ENCODE results near the gene SHCBP1L.
"Not testable (repeated sequence)": the region's sequence is repeated elsewhere in the genome, so short reads cannot be mapped to it uniquely, and the experiment has no call there.

SHCBP1L gene

GRCh38 chr1:182965096-182965495 is 12.1 kb upstream of the SHCBP1L start:
- no peak for DNase-seq (ENCODE audit: low read depth in 2 of 2)

DNA sequence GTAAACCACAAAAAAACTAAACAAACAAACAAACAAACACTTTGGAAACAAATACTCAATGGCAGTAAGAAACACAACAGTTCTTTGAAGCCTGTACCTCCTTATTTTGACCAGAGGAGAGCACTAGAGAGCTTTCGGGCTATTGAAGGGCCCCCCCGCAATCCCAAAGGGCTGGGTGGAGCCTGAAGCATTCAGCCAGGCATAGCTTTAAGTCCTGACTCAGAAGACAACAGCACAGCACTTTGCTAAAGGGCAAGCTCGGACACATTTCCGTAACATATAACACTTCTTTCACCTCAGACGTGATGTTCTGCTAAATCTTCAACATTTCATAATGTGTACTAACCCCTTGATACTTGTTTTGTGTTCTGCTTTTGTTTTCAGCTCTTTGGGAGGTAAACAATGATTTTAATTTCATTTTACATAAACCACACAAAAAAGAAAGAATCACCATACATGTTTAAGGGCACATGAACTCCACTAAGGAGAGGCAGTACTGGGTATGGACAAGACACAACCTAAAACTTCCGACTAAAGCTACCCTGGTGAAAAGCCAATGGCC is 9.7 kb upstream of the SHCBP1L start:
- no peak for DNase-seq (ENCODE audit: low read depth in 2 of 2)

DNA sequence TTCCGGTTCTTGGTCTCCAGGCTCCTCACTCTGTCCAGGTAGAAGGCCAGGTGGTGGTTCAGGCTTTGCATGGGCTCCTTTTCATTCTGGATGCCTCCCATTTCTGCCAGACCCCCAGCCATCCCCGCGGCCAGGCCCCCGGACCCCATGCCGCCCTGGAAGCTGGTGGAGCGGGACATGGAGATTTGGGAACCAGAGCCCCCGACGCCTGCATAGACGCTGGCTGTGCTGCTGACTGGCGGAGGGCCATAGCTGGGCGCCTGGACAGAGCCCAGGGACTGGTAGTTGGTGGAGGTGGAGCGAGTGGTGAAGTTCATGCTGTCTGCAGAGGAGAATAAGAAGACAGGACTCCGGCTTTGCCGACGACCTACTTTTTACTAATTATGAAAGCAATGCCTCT is 7.1 kb upstream of the SHCBP1L start:
- DNase-seq (ENCODE audit: low read depth in 2 of 2) = no peak

GRCh38 chr1:182957902-182958395 is 5.0 kb upstream of the SHCBP1L start:
- no peak for DNase-seq (ENCODE audit: low read depth in 2 of 2)

DNA sequence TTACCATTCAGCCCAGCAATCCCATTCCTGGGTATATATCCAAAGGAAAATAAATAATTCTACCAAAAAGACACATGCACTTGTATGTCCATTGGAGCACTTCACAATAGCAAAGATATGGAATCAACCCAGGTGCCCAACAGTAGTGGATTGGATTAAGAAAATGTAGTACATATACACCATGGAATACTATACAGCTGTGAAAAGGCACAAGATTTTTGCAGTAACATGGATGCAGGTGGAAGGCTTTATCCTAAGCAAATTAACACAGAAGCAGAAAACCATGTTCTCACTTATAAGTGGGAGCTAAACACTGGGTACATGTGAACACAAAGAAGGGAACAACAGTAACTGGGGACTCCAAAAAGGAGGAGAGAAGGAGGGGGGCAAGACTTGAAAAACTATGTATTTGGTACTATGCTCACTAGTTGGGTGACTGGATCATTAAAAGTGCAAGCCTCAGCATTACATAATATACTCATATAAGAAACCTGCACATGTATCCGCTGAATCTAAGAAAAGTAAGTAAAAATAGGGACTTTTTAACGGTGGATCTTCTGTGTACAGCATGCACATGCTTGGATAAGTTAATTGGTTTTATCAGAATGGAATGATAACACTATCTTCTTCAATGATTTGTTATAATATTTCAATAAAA is 3.9 kb upstream of the SHCBP1L start:
- DNase-seq (ENCODE audit: low read depth in 2 of 2) = no peak

GRCh38 chr1:182955596-182956588 is 2.9 kb upstream of the SHCBP1L start:
- DNase-seq (ENCODE audit: low read depth in 2 of 2) = no peak

- no peak for DNase-seq (ENCODE audit: low read depth in 2 of 2)
Measured at GRCh38 chr1:182953826-182954225, 860 bp upstream of the SHCBP1L start.

GRCh38 chr1:182943336-182943735 is 9.6 kb downstream of the SHCBP1L start:
- not testable (repeated sequence) for DNase-seq (ENCODE audit: low read depth in 2 of 2)

DNA sequence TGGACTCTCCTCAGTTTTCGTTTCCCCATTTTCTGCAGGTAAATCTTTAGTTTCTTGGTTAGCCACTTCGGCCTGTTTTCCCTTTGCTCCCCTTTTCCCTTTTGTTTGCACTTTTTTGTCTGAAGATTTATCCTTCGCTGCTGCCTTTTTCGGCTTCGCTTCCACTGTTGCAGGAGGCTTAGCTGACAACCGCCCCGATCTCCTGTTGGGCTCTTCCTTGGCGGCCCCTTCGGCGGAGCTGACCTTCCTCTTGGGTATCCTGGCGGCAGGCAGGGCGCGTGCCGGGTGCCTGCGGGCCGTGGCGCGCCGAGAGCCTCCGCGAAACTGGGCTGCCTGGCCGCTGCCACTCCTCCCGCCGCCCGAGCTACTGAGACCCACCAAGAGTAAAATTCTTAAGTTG is 10.8 kb downstream of the SHCBP1L start:
- DNase-seq (ENCODE audit: low read depth in 2 of 2) = not testable (repeated sequence)

- no peak for DNase-seq (ENCODE audit: low read depth in 2 of 2)
Measured at GRCh38 chr1:182939413-182939812, 13.6 kb downstream of the SHCBP1L start.

- DNase-seq (ENCODE audit: low read depth in 2 of 2) = no peak
Measured at GRCh38 chr1:182935716-182936115, 17.2 kb downstream of the SHCBP1L start.

DNA sequence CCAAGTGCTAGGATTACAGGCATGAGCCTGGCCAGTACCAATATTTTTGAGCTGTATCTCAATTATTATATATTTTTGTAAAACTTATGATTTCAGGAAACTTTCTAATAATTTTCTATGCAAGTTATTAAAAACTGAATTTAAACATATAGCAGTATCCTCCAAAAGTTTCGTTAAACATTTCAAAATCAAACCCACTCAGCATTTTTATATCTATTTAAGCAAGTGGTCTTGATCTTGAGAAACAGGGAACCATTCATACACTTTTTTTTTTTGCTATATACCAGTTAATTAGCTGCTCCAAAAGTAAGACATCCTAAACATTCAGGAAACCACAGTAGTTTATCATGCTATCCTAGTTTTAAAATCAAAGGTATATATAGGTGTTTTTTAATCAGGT is 22.0 kb downstream of the SHCBP1L start:
- no peak for DNase-seq (ENCODE audit: low read depth in 2 of 2)

- no peak for DNase-seq (ENCODE audit: low read depth in 2 of 2)
Measured at GRCh38 chr1:182927693-182928433, 25.1 kb downstream of the SHCBP1L start.

GRCh38 chr1:182925661-182926060 is 27.3 kb downstream of the SHCBP1L start:
- DNase-seq (ENCODE audit: low read depth in 2 of 2) = no peak

GRCh38 chr1:182917378-182917777 is 35.6 kb downstream of the SHCBP1L start:
- DNase-seq (ENCODE audit: low read depth in 2 of 2) = no peak

- no peak for DNase-seq (ENCODE audit: low read depth in 2 of 2)
Measured at GRCh38 chr1:182913401-182913800, 39.6 kb downstream of the SHCBP1L start.

GRCh38 chr1:182910143-182910542 is 42.8 kb downstream of the SHCBP1L start:
- no peak for DNase-seq (ENCODE audit: low read depth in 2 of 2)

DNA sequence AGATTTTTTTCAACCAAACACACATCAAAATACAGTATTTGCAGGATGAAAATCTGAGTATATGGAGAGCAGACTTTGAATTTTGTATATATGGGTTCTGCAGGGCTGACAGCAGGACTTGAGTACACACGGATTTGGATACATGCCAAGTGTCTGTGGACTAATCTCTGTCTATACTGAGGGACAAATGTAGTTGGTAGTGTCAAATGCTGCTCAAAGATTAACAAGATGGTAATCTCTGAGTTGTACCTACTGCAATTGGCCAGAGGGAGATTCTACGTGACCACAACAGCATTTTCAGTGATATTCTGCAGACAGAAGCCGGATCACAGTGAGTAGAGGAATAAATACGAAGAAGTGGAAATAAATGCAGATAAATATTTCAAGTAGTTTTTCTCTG is 43.4 kb downstream of the SHCBP1L start:
- DNase-seq (ENCODE audit: low read depth in 2 of 2) = no peak

- DNase-seq (ENCODE audit: low read depth in 2 of 2) = no peak
Measured at GRCh38 chr1:182905321-182905720, 47.6 kb downstream of the SHCBP1L start.

DNA sequence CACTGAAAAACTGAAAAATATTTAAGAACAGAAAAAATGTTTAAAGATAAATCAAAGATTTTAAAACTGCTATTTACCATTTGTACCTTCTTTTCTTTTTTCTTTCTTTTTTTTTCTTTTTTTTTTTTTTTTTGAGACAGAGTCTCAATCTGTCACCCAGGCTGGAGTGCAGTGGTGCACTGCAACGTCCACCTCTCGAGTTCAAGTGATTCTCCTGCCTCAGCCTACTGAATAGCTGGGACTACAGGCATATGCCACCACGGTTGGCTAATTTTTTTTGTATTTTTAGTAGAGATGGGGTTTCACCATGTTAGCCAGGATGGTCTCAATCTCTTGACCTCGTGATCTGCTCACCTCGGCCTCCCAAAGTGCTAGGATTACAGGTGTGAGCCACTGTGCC is 51.0 kb downstream of the SHCBP1L start:
- DNase-seq (ENCODE audit: low read depth in 2 of 2) = not testable (repeated sequence)

DNA sequence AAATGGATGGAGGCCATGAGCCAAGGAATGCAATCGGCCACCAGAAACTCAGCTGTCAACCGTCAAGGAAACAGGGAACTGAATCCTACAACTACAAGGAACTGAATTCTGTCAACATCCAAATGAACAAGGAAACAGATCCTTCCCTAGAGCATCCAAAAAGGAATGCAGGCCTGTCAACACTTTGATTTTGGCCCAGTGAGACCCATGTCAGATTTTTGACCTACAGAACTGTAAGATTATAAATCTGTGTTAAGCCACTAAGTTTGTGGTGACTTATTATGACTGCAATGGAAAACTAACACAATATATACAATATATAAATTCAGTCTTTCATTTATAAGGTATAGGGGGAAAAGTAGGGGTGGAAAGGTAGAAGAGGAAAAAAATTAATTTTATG is 55.3 kb downstream of the SHCBP1L start:
- DNase-seq (ENCODE audit: low read depth in 2 of 2) = no peak
